Islet of Langerhans (tissue), 1 donor: ENCODE results near the gene ATOH8.
"Not testable (repeated sequence)": the region's sequence is repeated elsewhere in the genome, so short reads cannot be mapped to it uniquely, and the experiment has no call there.

Source experiments
- FAIRE-seq: peaks from one replicate; lab custom pipeline; 2011; peaks lifted over from hg19 to GRCh38; lab: Jason Lieb, UNC

The ATOH8 gene

GRCh38 chr2:85753525-85754312, at the start of gene ATOH8:
ATOH8 (plus strand) TSS chr2:85753991; CDS start chr2:85754190, 199 bp downstream.
- no peak for FAIRE-seq

DNA sequence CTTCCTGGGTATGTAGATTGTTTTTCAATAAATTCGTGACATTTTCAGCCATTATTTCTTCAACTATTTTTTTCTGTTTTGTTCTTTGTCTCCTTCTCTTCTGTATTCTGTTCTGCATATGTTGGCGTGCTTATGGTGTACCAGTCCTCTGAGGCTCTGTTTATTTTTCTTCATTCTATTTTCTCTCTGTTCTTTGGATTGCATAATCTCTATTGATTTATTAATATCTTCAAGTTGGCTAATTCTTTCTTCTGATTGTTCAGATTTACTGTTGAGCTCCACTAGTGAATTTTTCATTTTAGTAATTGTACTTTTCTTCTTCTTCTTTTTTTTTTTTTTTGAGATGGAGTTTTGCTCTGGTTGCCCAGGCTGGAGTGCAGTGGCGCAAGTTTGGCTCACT, 49.8 kb upstream of the ATOH8 start:
- no peak for FAIRE-seq

GRCh38 chr2:85704800-85705679, 48.8 kb upstream of the ATOH8 start:
- FAIRE-seq = no peak

GRCh38 chr2:85705680-85706039, 48.1 kb upstream of the ATOH8 start:
- no peak for FAIRE-seq

GRCh38 chr2:85706063-85706462, 47.7 kb upstream of the ATOH8 start:
- no peak for FAIRE-seq

- no peak for FAIRE-seq
Observed at GRCh38 chr2:85706599-85707296, 47.0 kb upstream of the ATOH8 start.

DNA sequence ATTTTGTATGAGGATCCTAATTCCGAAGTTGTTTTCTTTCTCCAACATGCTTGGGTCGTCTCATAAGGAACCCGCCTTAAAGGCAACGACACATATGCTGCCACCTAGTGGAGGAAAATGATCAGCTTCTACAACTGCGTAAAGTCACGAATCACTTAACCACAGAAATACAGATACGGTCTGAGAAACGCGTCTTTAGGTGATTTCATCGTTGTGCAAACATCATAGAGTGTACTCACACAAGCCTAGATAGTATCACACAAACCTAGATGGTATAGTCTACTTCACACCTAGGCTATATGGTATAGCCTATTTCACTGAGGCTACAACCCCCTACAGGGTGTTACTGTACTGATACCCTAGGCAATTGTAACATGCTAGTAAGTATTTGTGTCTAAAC, 46.5 kb upstream of the ATOH8 start:
- FAIRE-seq = peak; percentile 75

GRCh38 chr2:85708641-85709040, 45.1 kb upstream of the ATOH8 start:
- no peak for FAIRE-seq

GRCh38 chr2:85709401-85709811, 44.4 kb upstream of the ATOH8 start:
- no peak for FAIRE-seq

DNA sequence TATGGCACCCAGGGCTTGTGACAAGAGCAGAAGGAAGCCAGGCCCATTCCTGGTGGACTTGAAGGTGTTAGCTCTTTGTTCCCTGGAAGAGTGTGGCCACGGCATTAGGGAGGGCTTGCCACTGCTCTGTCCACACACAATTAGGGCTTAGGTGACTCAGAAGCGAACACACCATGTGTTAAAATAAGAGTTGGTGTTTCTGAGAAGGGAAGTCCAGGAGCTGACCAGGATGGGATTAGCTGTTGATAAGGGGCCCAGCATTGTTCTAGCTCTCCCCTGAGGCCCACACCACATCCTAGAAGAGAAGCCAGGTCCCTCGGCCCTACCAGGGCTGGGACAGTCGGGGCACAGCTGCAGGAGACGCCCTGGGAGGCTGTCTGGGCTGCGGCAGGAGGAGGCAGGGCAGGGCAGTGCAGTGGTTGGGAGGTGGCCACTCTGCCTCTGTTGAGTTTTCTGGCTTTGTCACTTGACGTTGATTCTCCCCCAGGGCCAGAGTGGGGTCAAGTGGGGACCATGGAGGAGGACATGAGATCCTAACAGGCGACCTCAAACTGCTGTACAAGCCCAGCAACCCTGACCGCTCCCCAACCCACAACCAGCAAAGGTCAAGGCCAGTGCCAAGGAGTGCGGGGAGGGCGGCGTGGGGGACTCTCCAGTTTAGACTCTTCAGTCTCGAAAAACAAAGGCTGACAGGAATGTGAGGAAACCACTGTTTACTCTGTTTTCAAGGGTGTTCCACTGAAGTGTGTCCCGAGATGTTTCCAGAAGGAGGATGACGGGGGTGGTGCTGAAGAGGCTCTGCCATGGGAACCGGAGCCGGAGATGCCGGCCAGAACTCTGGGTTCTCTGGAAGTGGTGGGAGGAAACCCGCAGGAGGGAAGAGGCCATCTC, 42.9 kb upstream of the ATOH8 start:
- FAIRE-seq = no peak

GRCh38 chr2:85711578-85712060, 42.2 kb upstream of the ATOH8 start:
- FAIRE-seq = no peak

DNA sequence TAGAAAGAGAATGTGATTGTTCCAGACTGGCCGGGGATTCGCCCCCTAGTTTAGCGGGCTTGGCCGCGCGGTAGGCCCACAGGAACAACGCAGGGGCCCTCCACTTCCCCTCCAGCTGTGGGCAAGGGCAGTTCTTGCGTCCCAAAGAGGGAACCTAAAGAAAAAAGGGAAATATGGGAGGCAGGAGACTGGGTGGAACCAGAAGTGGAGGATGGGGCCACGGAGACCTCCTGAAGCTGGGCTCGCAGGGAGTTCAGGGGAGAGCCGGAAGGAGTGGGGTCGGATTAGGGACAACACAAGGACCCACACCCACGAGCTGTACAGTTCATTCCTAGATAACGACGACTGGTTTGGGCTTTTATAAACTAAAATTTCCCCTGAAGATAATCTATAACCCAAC, 41.5 kb upstream of the ATOH8 start:
- no peak for FAIRE-seq

- FAIRE-seq = no peak
Observed at GRCh38 chr2:85712849-85713612, 40.8 kb upstream of the ATOH8 start.

- FAIRE-seq = no peak
Observed at GRCh38 chr2:85713836-85714235, 40.0 kb upstream of the ATOH8 start.

GRCh38 chr2:85714421-85714820, 39.4 kb upstream of the ATOH8 start:
- not testable (repeated sequence) for FAIRE-seq

DNA sequence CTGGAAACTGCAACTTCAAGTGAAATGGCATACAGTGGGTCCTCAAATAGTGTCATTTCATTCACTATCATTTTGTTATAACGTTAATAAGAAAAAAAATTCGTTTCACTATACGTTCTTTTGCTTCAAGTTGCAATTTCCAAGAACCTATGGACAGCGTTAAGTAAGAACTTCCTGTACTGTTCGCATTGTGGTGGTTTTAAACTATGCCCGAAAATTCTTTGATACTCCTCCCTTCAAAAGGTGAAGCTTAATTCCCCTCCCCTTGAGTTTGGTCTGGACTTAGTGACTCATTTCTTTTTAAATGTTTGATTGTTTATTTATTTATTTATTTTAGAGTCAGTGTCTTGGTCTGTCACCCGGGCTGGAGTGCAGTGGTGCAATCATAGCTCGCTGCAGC, 39.0 kb upstream of the ATOH8 start:
- FAIRE-seq = no peak

DNA sequence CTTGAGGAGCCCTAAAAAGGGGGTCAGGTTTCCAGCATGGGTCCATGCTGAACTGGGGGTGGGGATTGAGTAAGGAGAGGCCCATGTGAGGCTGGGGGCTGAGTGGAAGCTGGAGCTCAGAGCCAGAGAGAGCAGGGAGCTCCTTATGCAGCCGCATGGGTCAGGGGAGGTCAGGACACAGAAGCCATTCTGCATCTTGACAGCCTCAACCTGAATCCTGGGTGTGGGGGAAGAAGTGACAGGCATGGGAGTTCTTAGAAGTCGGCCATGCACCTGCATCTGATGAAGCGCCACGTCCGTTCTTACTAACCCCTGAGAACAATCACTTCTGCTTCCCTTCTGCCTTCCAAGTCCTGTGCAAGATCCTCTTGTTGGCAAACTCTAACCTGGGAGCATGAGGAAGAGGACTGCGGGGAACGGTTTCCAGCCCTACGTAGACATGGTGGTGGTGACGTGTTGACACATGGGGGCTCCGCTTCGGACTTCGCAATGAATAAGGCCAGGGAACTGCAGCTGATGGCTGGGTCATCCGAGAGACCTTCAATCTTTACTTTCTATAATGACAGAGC, 37.4 kb upstream of the ATOH8 start:
- FAIRE-seq = no peak

DNA sequence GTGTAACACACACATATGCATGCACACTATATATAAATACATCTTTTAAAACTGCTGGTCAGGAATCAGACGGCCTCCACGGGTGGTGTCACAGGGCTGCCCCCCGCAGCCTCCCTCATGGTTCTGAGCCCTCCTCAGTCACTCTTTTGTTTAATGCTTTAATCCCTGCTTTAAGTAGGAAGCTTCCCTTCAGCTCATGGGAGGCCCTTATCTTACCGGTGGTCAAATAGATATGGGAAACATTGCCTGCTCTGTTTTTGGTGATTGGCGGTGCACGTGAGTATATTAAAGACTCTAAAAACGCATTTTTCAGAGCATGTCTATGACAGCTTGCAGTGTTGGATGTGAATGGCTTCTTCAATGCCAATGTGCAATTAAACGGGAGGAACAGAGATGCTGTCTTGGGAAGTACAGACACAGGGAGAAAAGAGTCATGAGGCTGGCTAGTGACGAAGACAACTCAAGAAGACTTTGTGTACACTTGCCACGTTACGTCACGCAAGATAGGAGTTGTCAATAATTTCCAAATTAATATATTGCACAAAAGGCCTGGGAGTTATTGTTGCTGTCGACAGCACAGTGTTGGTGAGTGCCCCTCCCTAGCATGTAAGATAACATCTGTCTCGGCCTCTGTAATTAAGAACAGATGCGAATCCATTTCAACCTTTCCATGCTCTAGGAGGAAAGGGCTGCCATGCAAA, 36.3 kb upstream of the ATOH8 start:
- FAIRE-seq = no peak

DNA sequence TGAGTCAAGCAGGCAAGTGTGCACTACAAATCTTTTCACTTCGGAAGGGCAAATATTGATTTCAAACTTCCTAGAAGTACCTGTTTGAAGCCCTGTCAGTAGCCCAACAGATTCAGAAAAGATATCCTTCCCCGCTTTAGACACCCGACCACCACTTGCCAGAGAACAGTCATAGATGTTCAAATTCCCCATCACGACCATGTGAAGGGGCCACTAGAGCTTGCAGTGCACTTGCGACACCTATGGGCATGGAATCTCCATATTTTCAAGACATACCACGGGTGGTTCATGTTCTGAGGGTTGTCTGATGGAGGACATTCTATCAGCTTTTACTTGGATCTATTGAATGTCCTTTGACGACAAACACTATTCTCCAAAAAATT, 35.8 kb upstream of the ATOH8 start:
- no peak for FAIRE-seq
